Dermis microvascular lymphatic vessel endothelial cell (primary cell): Measurements from ENCODE around the gene UPP1. TPM values are rescaled to one million over a fixed set of nuclear protein-coding genes. Genes with fewer than 3 reads are reported as not detected.
"Not testable (repeated sequence)": the region's sequence is repeated elsewhere in the genome, so short reads cannot be mapped to it uniquely, and the experiment has no call there.

Experiments
- DNase-seq, 2 donors: peaks; one replicate each; pipeline versions ENCODE4 v3.0.0 to v3.0.0-alpha.2; 2010; ENCODE audit warnings: low read depth in 2 of 2
- total RNA-seq: library from RNA; depleted of rRNA; stranded (reverse); fragments of >200 nt; gene quantifications from 2 replicates; pipeline ENCODE4 v1.2.1, GENCODE V29; 2014

UPP1 gene
- total RNA-seq, 1 donor from 2014 or later = 9.1 TPM

GRCh38 chr7:48110868-48111267 lies 21.8 kb downstream of the UPP1 start:
- DNase-seq = no peak

GRCh38 chr7:48111596-48111995 lies 22.5 kb downstream of the UPP1 start:
- DNase-seq = no peak

- no peak for DNase-seq
Measured at GRCh38 chr7:48112401-48113165, 23.5 kb downstream of the UPP1 start.

GRCh38 chr7:48113275-48113674 lies 24.2 kb downstream of the UPP1 start:
- no peak for DNase-seq

GRCh38 chr7:48114115-48114514 lies 25.1 kb downstream of the UPP1 start:
- no peak for DNase-seq

- no peak for DNase-seq
Measured at GRCh38 chr7:48114589-48114988, 25.5 kb downstream of the UPP1 start.

- no peak for DNase-seq
Measured at GRCh38 chr7:48116043-48116442, 27.0 kb downstream of the UPP1 start.

GRCh38 chr7:48118041-48118440 lies 29.0 kb downstream of the UPP1 start:
- no peak for DNase-seq

- DNase-seq = not testable (repeated sequence)
Measured at GRCh38 chr7:48120536-48120935, 31.5 kb downstream of the UPP1 start.

- DNase-seq = no peak
Measured at GRCh38 chr7:48126037-48126436, 37.0 kb downstream of the UPP1 start.

GRCh38 chr7:48130658-48131108 lies 41.6 kb downstream of the UPP1 start:
- DNase-seq = no peak

- no peak for DNase-seq
Measured at GRCh38 chr7:48132792-48133191, 43.7 kb downstream of the UPP1 start.

GRCh38 chr7:48139459-48139858 lies 50.4 kb downstream of the UPP1 start:
- peak; percentile 18 to 41 for DNase-seq

- DNase-seq = peak; percentile 81 to 91
Measured at GRCh38 chr7:48140001-48140681, 51.1 kb downstream of the UPP1 start.

- DNase-seq = no peak
Measured at GRCh38 chr7:48141521-48141920, 52.5 kb downstream of the UPP1 start.

- DNase-seq = peak; percentile 31 to 45
Measured at GRCh38 chr7:48144291-48144768, 55.3 kb downstream of the UPP1 start.

GRCh38 chr7:48147078-48147591 lies 58.1 kb downstream of the UPP1 start:
- no peak for DNase-seq

- not testable (repeated sequence) for DNase-seq
Measured at GRCh38 chr7:48147690-48148089, 58.6 kb downstream of the UPP1 start.

- no peak for DNase-seq
Measured at GRCh38 chr7:48148311-48148710, 59.2 kb downstream of the UPP1 start.

- no peak for DNase-seq
Measured at GRCh38 chr7:48149058-48149457, 60.0 kb downstream of the UPP1 start.

GRCh38 chr7:48150086-48150485 lies 61.0 kb downstream of the UPP1 start:
- no peak for DNase-seq

GRCh38 chr7:48154792-48155413 lies 65.8 kb downstream of the UPP1 start:
- peak; percentile 42 to 57 for DNase-seq
